WTC11 (cell line): ENCODE results near the gene LOXL1.
A peak's percentile ranks its signal among the peaks of the same experiment; 100 is the strongest.

Experiments
- FOXJ3 ChIP-seq: sonication (generic); formaldehyde crosslinking; IDR thresholded peaks from 2 replicates; pipeline ENCODE4 v1.9.0; 2021; ENCODE audit warnings: missing genetic modification reagents, mild to moderate bottlenecking, borderline replicate concordance
- PRRX2 ChIP-seq: fragments of 250-450 bp; sonication (Bioruptor Pico); IDR thresholded peaks from 2 replicates; pipeline ENCODE4 v1.8.0; 2021; ENCODE audit warnings: mild to moderate bottlenecking
- SMAD4 ChIP-seq: sonication (generic); formaldehyde crosslinking; IDR thresholded peaks from 2 replicates; pipeline ENCODE4 v1.8.0; 2022; ENCODE audit warnings: mild to moderate bottlenecking, missing genetic modification reagents
- SP1 ChIP-seq: sonication (generic); formaldehyde crosslinking; conservative IDR thresholded peaks from 2 replicates; pipeline ENCODE4 v1.8.1; 2022; ENCODE audit warnings: missing genetic modification reagents
- TF ChIP-seq, protein P1 (sequence below): sonication (generic); formaldehyde crosslinking; IDR thresholded peaks from 2 replicates; pipeline ENCODE4 v1.8.1; 2022; ENCODE audit warnings: low read depth, mild to moderate bottlenecking, moderate library complexity, missing genetic modification reagents, borderline replicate concordance
- TF ChIP-seq, protein P2 (sequence below): fragments of 200-600 bp; IDR thresholded peaks from 2 replicates; pipeline ENCODE4 v1.8.0; 2022; ENCODE audit warnings: antibody characterized with exemption
- TF ChIP-seq, protein P3 (sequence below): sonication (generic); formaldehyde crosslinking; IDR thresholded peaks from 2 replicates; pipeline ENCODE4 v1.8.0; 2022; ENCODE audit warnings: mild to moderate bottlenecking, missing genetic modification reagents

DNA sequence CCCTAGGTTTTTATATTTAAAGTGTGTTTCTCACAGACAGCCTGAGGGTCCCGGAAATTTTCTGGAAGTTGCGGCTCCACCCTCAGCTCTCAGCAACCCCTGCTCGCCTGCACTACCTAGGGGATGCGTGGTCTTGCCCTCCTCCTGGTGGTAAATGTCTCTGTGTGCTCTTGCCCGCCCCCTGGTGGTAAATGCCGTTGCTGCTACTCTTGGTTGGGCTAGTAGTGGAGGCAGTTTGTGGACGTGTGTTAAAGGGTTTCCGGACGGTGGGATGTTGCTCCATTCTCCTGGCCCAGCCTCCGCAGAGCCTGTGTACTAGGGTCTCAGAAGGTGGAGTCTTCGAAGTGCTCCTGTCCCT, 38.5 kb downstream of the LOXL1 start:
- TF ChIP-seq, protein P1, sequence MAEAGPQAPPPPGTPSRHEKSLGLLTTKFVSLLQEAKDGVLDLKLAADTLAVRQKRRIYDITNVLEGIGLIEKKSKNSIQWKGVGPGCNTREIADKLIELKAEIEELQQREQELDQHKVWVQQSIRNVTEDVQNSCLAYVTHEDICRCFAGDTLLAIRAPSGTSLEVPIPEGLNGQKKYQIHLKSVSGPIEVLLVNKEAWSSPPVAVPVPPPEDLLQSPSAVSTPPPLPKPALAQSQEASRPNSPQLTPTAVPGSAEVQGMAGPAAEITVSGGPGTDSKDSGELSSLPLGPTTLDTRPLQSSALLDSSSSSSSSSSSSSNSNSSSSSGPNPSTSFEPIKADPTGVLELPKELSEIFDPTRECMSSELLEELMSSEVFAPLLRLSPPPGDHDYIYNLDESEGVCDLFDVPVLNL: no peak
- TF ChIP-seq, protein P2, sequence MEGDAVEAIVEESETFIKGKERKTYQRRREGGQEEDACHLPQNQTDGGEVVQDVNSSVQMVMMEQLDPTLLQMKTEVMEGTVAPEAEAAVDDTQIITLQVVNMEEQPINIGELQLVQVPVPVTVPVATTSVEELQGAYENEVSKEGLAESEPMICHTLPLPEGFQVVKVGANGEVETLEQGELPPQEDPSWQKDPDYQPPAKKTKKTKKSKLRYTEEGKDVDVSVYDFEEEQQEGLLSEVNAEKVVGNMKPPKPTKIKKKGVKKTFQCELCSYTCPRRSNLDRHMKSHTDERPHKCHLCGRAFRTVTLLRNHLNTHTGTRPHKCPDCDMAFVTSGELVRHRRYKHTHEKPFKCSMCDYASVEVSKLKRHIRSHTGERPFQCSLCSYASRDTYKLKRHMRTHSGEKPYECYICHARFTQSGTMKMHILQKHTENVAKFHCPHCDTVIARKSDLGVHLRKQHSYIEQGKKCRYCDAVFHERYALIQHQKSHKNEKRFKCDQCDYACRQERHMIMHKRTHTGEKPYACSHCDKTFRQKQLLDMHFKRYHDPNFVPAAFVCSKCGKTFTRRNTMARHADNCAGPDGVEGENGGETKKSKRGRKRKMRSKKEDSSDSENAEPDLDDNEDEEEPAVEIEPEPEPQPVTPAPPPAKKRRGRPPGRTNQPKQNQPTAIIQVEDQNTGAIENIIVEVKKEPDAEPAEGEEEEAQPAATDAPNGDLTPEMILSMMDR: peak; percentile 91
- TF ChIP-seq FOXJ3 (CRISPR knock-in tag): no peak
- TF ChIP-seq PRRX2 (CRISPR knock-in tag): no peak
- TF ChIP-seq SP1: no peak
- TF ChIP-seq, protein P3, sequence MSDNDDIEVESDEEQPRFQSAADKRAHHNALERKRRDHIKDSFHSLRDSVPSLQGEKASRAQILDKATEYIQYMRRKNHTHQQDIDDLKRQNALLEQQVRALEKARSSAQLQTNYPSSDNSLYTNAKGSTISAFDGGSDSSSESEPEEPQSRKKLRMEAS (CRISPR knock-in tag): no peak
- TF ChIP-seq SMAD4 (CRISPR knock-in tag): no peak
